NCI-H2029 treated with DMSO at 0.1 percent for 48 hours (cell line): ENCODE measurements around the gene NINJ2.
A peak's percentile ranks its signal among the peaks of the same experiment; 100 is the strongest.
"Not testable (repeated sequence)": the region's sequence is repeated elsewhere in the genome, so short reads cannot be mapped to it uniquely, and the experiment has no call there.

Experiments
- DNase-seq: peaks from one replicate; lab custom pipeline; 2025; lab: John Stamatoyannopoulos, UW

NINJ2 gene

GRCh38 chr12:585062-586061, 77.9 kb downstream of the NINJ2 start:
- DNase-seq = no peak

GRCh38 chr12:583251-583869, 79.9 kb downstream of the NINJ2 start:
- DNase-seq = no peak

- DNase-seq = no peak
Observed at GRCh38 chr12:581746-582145, 81.5 kb downstream of the NINJ2 start.

GRCh38 chr12:581321-581720, 81.9 kb downstream of the NINJ2 start:
- no peak for DNase-seq

GRCh38 chr12:580813-581212, 82.4 kb downstream of the NINJ2 start:
- no peak for DNase-seq

GRCh38 chr12:579420-580110, 83.7 kb downstream of the NINJ2 start:
- DNase-seq = no peak

GRCh38 chr12:578748-579419, 84.4 kb downstream of the NINJ2 start:
- no peak for DNase-seq

GRCh38 chr12:577994-578747, 85.1 kb downstream of the NINJ2 start:
- not testable (repeated sequence) for DNase-seq

- no peak for DNase-seq
Observed at GRCh38 chr12:576615-577110, 86.6 kb downstream of the NINJ2 start.

GRCh38 chr12:575948-576614, 87.2 kb downstream of the NINJ2 start:
- DNase-seq = peak; percentile 51

- DNase-seq = no peak
Observed at GRCh38 chr12:575129-575502, 88.1 kb downstream of the NINJ2 start.

- DNase-seq = no peak
Observed at GRCh38 chr12:574475-575128, 88.6 kb downstream of the NINJ2 start.

- no peak for DNase-seq
Observed at GRCh38 chr12:573232-573631, 90.0 kb downstream of the NINJ2 start.

- DNase-seq = no peak
Observed at GRCh38 chr12:572532-572899, 90.7 kb downstream of the NINJ2 start.

GRCh38 chr12:571795-572531, 91.3 kb downstream of the NINJ2 start:
- DNase-seq = no peak

GRCh38 chr12:570921-571794, 92.1 kb downstream of the NINJ2 start:
- peak; percentile 53 for DNase-seq

- DNase-seq = no peak
Observed at GRCh38 chr12:570435-570920, 92.8 kb downstream of the NINJ2 start.

- no peak for DNase-seq
Observed at GRCh38 chr12:569803-570434, 93.3 kb downstream of the NINJ2 start.
